Activated CD8-positive, alpha-beta memory T cell treated with anti-CD3 and anti-CD28 coated beads for 36 hours (primary cell): ENCODE measurements around the gene GSTP1. TPM values are rescaled to one million over a fixed set of nuclear protein-coding genes. Genes with fewer than 3 reads are reported as not detected.
"Not testable (repeated sequence)": the region's sequence is repeated elsewhere in the genome, so short reads cannot be mapped to it uniquely, and the experiment has no call there.

Source experiments
- CTCF ChIA-PET: fragments of 350-600 bp; sonication (Branson Sonifier 250); formaldehyde crosslinking; loops from one replicate; lab custom pipeline; 2021; ENCODE audit warnings: antibody characterized with exemption; lab: Charles Lee
- POLR2A ChIA-PET: fragments of 350-600 bp; sonication (Branson Sonifier 250); formaldehyde crosslinking; loops from one replicate; lab custom pipeline; 2021; ENCODE audit warnings: antibody characterized with exemption; lab: Charles Lee
- total RNA-seq, 2 experiments: library from RNA; stranded (reverse); gene quantifications; one replicate each; pipeline ENCODE4 v1.2.3, GENCODE V29; 2021

GSTP1 gene
- total RNA-seq = 100 to 1,000 TPM; 471 to 491 TPM

DNA sequence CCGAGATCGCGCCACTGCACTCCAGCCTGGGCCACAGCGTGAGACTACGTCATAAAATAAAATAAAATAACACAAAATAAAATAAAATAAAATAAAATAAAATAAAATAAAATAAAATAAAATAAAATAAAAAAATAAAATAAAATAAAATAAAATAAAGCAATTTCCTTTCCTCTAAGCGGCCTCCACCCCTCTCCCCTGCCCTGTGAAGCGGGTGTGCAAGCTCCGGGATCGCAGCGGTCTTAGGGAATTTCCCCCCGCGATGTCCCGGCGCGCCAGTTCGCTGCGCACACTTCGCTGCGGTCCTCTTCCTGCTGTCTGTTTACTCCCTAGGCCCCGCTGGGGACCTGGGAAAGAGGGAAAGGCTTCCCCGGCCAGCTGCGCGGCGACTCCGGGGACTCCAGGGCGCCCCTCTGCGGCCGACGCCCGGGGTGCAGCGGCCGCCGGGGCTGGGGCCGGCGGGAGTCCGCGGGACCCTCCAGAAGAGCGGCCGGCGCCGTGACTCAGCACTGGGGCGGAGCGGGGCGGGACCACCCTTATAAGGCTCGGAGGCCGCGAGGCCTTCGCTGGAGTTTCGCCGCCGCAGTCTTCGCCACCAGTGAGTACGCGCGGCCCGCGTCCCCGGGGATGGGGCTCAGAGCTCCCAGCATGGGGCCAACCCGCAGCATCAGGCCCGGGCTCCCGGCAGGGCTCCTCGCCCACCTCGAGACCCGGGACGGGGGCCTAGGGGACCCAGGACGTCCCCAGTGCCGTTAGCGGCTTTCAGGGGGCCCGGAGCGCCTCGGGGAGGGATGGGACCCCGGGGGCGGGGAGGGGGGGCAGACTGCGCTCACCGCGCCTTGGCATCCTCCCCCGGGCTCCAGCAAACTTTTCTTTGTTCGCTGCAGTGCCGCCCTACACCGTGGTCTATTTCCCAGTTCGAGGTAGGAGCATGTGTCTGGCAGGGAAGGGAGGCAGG is at the start of gene GSTP1:
Gene GSTP1, plus strand, starts transcription at position 566 of the 958 bp plus-strand sequence. Its CDS starts 32 bp downstream, at position 598.
- CTCF ChIA-PET = interaction anchor here (0.6 to 1.6 kb wide), 8 partner anchors 9 to 266 kb away, joined by 3 to 8 read pairs (median 3); no protein-coding TSS in a partner anchor
- POLR2A ChIA-PET = interaction anchor here (1.0 to 1.2 kb wide), 3 partner anchors 31 to 210 kb away, joined by 3 to 4 read pairs (median 4); partner anchors contain the start of gene CLCF1

DNA sequence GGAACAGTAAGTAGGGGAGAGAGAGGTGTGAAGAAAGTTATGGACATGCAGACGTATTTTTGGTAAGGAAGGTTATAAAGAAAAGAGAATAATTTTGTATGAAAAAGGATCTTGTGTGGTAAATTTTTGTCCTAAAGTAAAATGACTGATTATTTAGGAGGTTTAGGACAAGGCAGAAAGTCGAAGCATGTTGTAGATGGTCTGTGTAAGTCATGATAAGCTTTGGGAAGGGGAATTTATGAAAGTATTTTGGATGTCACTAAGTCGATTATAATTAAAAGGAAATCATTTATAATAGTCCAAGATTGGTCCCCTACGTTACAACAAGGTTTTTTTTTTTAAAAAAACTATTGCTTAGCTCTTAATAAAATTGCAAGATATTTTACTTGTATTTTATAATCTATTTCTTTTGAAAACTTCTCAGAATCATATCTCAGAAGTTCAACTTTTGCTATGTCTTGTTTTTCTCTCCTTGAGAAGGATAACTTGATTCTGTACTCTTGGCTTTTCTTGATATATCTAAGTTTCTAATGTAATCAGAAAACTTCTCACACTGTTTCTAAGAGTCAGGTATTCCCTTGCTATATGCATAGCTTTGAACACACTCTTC is 49.4 kb upstream of the GSTP1 start:
- ChIA-PET POLR2A (no interaction called here), CTCF (interaction anchor here (0.9 kb wide), 1 partner anchor 719 kb away, joined by 3 read pairs; no protein-coding TSS in a partner anchor)

DNA sequence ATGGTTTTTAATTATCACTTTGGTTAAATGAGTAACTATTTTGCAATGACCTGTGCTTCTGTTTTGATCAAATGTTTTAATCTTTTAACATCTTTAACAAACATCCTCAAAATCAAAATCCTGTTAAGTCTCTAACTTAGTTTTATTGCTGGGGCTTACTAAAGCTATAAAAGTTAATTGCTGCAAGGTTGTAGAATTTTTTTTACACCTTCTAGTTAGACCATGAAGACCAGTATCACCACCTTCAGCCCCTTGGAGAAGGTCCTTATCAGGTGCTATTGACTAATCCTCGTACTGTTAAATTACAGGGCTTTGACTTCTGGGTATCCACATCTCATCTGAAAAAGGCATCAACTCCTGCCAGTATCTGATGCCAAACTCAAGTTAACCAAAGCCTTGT is 48.1 kb upstream of the GSTP1 start:
- ChIA-PET CTCF (no interaction called here), POLR2A (no interaction called here)

DNA sequence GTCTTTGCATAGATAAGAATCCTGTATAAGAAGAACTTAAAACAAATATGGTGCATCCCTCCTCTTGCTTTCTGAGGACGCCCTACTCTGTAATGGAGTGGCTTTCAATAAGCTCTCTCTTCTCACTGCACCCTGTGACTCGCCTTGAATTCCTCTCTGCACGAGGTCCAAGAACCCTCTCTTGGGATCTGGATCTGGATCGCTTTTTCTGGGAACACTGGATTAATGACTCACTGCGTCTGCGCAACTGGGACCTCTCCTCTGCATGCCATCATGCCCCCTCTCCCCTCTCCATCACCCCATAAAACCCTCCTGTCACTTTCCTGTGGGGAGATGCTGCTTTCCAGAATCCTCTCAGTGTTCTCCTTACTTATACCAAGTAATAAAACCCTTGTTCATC is 45.3 kb upstream of the GSTP1 start:
- CTCF ChIA-PET = interaction anchor here (0.6 kb wide), 1 partner anchor 40 kb away, joined by 3 read pairs; no protein-coding TSS in a partner anchor

DNA sequence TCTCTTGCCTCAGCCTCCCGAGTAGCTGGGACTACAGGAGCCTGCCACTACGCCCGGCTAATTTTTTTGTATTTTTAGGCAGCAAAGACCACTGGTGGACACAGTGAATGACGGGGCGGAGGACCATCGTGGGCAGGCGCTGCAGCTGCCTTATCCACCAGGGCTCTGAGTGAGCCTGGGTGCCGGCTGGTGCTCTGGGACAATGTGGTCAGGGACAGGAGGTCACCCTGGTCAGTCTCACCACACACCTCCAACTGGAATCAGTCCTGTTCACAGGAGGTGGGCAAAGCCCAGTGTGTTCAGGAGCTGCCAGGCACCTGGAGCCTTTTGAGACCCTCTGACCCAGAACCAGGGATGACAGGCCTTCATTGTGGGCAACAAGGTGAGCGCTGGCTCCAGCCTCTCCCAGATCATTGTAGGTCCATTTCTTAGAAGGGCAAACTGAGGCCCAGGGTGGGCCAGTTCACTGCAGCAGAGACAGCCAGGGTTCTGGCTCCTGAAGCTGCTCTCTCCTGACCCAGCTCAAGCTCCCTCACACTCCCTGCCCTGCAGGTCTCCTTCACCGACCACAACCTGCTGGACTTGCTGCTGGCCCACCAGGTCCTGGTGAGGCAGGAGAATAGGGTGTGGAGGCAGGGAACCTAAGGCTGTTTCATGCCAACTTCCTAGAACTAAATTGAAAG is 44.6 kb upstream of the GSTP1 start:
- POLR2A ChIA-PET = no interaction called here
- CTCF ChIA-PET = interaction anchor here (0.5 to 0.6 kb wide), 2 partner anchors 39 to 52 kb away, joined by 3 read pairs; no protein-coding TSS in a partner anchor

More for the DNA sequence above, 45.3 kb upstream of the GSTP1 start:
- POLR2A ChIA-PET = no interaction called here

DNA sequence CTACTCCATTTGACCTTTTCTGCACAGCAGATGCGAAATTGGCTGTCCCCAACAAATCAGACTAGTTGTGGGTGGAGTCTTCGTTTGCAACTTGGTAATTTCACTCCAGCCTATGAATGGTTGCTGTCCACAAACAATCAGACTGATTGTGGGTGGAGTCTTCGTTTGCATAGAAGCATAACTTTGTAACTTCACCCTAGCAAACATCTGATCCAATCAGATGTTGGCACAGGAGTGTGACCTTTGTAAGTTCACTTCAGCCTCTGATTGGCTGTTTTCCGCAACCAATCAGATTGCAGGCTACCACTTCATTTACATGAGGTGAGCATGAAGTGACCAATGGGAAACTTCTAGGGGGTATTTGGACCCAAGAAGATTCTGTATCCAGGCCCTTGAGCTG is 44.1 kb upstream of the GSTP1 start:
- POLR2A ChIA-PET = interaction anchor here (0.7 kb wide), 1 partner anchor 1475 kb away, joined by 8 read pairs; no protein-coding TSS in a partner anchor
- CTCF ChIA-PET = interaction anchor here (0.5 kb wide), 1 partner anchor 52 kb away, joined by 3 read pairs; no protein-coding TSS in a partner anchor

DNA sequence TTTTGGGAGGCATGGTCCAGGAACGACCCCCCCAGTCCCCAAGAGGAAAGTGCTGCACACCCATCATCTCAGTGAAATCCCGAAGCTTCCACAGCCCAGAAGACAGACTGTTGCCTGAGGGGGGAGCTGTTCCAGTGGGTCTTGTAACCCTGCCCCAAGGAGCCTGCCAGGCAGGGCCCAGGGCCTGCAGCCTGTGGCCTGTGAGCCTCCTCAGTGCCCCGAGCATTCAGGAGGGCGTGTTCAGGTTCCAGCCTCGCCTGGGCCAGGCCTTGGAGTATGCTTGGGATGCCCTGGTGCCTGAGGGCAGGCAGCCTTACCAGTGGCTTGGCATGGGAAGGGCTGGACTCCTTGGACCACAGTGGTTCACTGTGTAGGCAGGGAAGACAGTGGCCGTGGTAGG is 42.4 kb upstream of the GSTP1 start:
- CTCF ChIA-PET = no interaction called here
- POLR2A ChIA-PET = interaction anchor here (0.5 kb wide), 1 partner anchor 49 kb away, joined by 3 read pairs; no protein-coding TSS in a partner anchor

DNA sequence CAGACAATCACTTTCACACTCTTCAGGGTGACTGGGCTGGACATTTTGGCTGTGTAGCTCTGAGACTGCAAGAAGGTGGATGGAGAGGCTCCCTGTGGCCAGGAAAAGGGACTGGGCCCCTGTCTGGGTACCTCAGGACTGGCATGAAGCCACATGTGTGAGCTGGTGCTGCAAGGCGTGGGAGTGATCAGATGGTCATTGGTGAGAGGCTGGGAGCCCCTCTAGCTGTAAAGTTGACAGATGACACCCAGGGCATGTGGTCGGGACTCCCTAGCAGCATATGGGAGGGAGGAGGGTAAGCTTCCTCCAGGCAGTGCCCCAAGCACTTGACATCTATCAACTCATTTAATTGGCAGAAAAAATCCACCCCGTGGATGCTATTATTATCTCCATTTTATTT is 41.4 kb upstream of the GSTP1 start:
- POLR2A ChIA-PET = no interaction called here
- CTCF ChIA-PET = interaction anchor here (1.1 kb wide), 1 partner anchor 159 kb away, joined by 3 read pairs; no protein-coding TSS in a partner anchor

DNA sequence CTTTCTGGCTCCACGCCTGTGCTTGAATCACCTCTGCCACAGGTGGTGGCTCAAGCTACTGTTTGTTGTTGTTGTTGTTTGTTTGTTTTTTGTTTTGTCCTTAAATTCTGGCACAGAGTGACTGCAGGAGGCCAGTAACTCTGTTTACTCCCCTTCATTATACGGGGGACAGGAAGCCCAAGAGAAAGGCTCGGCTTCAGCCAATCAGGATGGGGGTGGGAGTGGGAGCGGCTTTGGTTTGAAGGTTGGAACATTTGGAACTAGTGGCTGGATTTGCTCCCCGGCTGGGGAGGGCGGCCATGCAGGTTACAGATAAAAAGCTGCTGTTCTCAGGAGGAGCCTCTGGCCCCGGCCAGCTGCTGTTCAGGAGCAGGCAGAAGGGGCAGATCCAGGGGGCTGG is 40.6 kb upstream of the GSTP1 start:
- CTCF ChIA-PET = no interaction called here
- POLR2A ChIA-PET = no interaction called here

DNA sequence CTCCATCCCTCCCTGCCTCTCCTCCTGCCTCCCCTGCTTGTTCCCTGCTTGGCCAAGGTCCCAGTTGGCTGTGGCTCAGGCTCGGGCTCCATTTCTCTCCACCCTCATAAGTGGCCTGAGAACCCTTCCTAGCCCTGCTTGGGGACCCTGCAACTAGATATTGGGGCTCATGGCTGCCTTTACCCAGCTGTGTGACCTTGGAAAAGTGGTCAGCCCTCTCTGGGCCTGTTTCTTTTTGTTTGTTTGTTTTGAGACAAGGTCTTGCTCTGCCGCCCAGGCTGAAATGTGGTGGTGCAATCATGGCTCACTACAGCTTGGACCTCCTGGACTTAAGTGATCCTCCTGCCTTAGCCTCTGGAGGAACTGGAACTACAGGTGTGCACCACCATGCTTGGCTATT is 40.0 kb upstream of the GSTP1 start:
- ChIA-PET CTCF (no interaction called here), POLR2A (no interaction called here)

DNA sequence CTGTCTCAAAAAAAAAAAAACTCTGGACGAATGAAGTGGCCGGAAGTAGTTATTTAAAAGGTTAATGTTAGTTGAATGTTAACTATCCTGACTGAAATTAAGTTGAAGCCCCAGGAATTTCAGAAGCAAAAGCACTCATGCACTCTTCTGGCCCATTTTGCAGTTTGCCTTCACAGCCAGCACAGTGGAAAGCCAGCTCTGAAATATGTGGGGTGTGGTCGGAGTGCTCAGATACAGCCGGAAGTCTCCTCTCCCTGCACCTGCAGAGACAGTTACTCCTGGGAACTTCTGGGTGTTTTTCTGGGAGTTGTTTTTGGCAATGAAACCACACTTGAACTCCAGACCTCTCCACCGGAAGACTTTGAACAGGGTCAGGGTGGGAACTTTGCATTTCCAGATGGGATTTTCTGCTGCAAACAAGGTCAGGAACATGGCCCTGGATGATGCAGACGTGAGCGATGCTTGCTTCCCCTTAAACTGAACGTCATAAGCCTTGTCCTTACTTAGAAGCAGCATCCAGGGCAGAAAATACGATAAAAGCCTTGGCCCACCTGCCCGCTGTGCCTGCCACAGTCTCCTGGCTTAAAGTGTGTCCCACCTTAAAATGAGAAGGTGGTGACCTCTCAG is 38.9 kb upstream of the GSTP1 start:
- CTCF ChIA-PET = no interaction called here

DNA sequence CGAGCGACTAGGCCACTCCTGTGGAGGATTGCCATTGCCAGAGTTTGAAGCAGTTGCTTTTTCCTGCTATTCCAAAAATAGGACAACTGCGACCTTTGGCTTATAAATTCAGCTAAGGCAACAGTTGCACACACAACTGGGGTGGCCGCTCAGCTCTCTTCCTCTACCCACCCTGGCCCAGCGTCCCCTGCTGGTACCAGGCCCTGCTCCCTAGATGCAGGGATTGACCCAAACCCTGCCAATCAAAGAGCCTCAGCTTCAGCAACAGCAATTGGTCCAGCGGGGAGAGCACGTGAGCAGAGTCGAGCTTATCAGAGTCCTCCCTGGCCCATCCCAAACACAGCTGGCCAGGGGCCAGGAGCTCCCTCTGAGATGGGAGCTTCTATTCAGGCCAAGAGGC is 38.3 kb upstream of the GSTP1 start:
- POLR2A ChIA-PET = no interaction called here
- CTCF ChIA-PET = no interaction called here

More for the DNA sequence above, 38.9 kb upstream of the GSTP1 start:
- POLR2A ChIA-PET = no interaction called here

DNA sequence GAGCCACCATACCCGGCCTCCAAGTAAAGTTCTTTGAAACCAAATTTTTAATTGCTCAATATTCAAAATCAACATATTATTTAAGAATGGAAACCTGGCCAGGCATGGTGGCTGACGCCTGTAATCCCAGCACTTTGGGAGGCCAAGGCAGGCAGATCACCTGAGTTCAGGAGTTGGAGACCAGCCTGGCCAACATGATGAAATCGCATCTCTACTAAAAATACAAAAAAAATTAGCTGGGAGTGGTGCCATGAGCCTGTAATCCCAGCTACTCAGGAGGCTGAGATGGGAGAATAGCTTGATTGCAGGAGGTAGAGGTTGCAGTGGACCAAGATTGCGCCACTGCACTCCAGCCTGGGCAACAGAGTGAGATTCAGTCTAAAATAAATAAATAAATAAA is 35.5 kb upstream of the GSTP1 start:
- CTCF ChIA-PET, POLR2A ChIA-PET: not testable (repeated sequence)

DNA sequence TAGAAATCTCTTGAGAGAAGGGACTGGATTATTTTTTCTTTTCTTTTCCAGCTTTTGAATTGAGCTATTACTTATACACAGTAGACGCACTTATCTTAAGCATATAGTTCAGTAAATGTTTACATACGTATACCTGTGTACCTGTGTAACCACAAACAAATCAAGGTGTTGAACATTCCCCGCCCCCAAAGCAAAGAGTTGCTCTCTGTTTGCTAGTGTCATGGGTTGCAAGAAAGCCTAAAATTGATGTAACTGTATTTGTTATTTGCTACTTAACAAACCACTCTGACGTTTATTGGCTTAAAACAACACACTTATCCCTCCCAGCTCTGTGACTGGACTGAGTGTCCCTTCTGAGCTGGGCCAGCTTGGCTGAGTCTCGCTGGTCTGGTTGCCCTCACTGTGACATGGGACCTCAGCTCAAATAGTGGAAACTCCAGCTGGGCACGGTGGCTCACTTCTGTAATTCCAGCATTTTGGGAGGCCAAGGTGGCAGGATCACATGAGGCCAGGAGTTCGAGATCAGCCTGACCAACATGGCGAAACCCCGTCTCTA is 35.0 kb upstream of the GSTP1 start:
- POLR2A ChIA-PET = no interaction called here
- CTCF ChIA-PET = no interaction called here

DNA sequence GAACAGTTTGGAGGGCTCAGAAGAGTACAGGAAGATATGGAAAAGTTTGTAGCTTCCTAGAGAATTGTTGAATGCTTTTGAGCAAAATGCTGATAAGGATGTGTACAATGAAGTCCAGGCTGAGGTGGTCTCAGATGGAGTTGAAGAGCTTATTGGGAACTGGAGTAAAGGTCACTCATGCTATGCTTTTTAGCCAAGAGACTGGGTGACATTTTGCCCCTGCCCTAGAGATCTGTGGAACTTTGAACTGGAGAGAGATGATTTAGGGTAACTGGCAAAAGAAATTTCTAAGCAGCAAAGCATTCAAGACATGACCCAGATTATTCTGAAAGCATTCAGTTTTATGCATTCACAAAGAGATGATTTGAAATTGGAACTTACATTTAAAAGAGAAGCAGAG is 32.5 kb upstream of the GSTP1 start:
- ChIA-PET CTCF (no interaction called here), POLR2A (no interaction called here)

DNA sequence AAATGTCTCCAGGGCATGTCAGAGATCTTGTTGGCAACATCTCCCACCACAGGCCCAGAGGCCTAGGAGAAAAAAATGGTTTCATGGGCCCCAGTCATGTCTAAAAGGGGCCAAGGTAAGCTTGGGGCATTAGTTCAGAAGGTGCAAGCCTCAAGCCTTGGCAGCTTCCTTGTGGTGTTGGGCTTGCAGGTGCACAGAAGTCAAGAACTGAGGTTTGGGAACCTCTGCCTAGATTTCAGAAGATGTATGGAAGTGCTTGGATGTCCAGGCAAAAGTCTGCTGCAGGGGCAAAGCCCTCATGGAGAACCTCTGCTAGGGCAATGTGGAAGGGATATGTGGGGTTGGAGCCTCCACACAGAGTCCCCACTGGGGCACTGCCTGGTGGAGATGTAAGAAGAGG is 31.9 kb upstream of the GSTP1 start:
- CTCF ChIA-PET, POLR2A ChIA-PET: not testable (repeated sequence)

DNA sequence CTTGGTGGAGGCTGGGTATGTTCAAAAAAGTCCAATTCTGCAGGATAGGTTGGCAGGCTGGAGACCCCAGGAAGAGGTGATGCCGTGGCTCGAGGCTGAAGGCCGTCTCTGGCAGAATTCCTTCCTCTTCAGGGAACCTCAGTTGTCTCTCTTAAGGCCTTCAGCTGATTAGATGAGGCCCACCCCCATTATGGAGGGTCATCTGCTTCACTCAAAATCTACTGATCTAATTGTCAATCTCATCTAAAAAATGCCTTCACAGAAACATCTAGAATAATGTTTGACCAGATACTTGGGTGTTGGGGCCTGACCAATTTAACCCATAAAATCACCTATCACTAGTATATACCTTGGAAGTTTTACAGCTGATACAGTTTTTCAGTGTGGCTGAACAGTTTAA is 27.4 kb upstream of the GSTP1 start:
- ChIA-PET POLR2A (no interaction called here), CTCF (no interaction called here)

DNA sequence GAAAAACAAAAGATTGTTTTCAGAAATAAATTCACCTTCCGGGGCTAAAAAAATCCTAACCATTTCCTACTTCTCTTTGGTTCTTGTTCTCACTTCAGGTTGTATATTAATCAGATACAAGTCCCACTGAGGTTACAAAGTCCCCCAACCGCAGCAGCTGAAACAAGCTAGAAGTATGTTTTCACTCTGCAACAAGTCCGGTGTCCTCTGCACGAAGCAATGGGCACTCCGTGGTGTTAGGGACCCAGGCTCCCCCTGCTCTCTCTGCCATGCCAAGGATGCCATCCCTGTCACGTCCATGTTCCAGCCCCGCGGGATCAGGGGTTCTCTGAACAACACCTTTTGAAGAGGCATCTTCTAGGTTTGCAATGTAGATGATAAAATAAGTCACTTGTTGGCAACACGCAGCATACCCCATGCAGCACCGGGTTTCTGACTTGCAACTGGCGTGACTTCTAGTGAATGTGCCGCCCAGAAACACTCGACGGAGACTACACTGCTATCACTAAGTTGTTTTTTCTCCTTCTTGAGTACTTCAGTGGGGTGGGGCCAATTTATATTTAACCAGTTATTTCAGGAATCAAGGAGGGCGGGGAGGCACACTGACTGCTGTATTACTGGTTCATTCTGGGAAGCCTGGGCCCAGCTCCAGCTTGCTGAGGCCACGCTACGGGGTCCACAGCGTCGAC is 25.4 kb upstream of the GSTP1 start:
- ChIA-PET POLR2A (no interaction called here), CTCF (no interaction called here)
